GM12891 (cell line): ENCODE measurements around the gene VEZT.

ENCODE experiments used
- DNase-seq: peaks from one replicate; pipeline ENCODE4 v3.0.0; 2011; ENCODE audit warnings: low spot score; ENCODE audit not compliant: insufficient read length
- FAIRE-seq: peaks from 2 replicates; lab custom pipeline; 2011; peaks lifted over from hg19 to GRCh38; lab: Jason Lieb, UNC
- PAX5 ChIP-seq: IDR thresholded peaks from 2 replicates; pipeline ENCODE4 v1.6.1; 2011; ENCODE audit warnings: low read length, moderate library complexity, mild to moderate bottlenecking; ENCODE audit not compliant: insufficient read depth, severe bottlenecking
- POLR2A ChIP-seq: IDR thresholded peaks from 2 replicates; pipeline ENCODE4 v1.6.1; 2011; ENCODE audit warnings: low read depth, low read length, control low read depth
- POLR2AphosphoS5 ChIP-seq: IDR thresholded peaks from 2 replicates; pipeline ENCODE4 v1.6.1; 2011; ENCODE audit warnings: low read depth, low read length, control low read depth
- POU2F2 ChIP-seq: IDR thresholded peaks from 2 replicates; pipeline ENCODE4 v1.6.1; 2011; ENCODE audit warnings: low read depth, mild to moderate bottlenecking, control low read depth, low read length, moderate library complexity
- SPI1 ChIP-seq: IDR thresholded peaks from 2 replicates; pipeline ENCODE4 v1.6.1; 2011; ENCODE audit warnings: low read depth, low read length, control low read depth
- TAF1 ChIP-seq: IDR thresholded peaks from 2 replicates; pipeline ENCODE4 v1.6.1; 2011; ENCODE audit warnings: low read depth, low read length, control low read depth

Gene VEZT

GRCh38 chr12:95253386-95253785, 35.8 kb downstream of the VEZT start:
- TF ChIP-seq PAX5: no peak
- no peak for TF ChIP-seq SPI1
- TF ChIP-seq POU2F2: no peak
- TF ChIP-seq TAF1: no peak
- TF ChIP-seq POLR2AphosphoS5: no peak
- TF ChIP-seq POLR2A: no peak
- DNase-seq: no peak
- no peak for FAIRE-seq

- DNase-seq (no peak), FAIRE-seq (no peak)
- no peak for TF ChIP-seq PAX5
- no peak for TF ChIP-seq POU2F2
- no peak for TF ChIP-seq SPI1
- no peak for TF ChIP-seq POLR2AphosphoS5
Measured at GRCh38 chr12:95257541-95257940, 39.9 kb downstream of the VEZT start.

DNA sequence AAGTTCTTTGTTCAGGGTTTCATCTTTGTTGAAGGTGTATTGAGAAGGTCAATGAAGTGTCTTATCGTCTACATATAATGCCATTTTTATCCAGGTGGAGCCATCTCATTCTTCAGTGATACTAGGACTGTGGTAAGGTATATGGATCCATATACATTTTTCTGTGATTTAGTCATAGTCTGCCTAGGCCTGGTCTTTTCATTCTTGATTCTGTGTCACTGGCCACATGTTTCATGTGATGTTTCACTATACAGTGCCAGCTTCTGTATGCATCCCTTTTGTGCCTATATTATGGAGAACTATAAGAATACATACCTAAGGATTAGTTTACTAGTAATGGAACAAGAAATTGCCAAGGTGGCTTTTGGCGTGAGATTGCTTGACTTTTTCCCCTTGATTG, 40.5 kb downstream of the VEZT start:
- TF ChIP-seq SPI1 (no peak), POLR2A (no peak), POU2F2 (no peak), PAX5 (no peak), TAF1 (no peak), POLR2AphosphoS5 (no peak)
- FAIRE-seq (no peak), DNase-seq (no peak)

- TF ChIP-seq SPI1: no peak
- no peak for TF ChIP-seq POLR2AphosphoS5
- TF ChIP-seq POU2F2: no peak
- no peak for TF ChIP-seq TAF1
- TF ChIP-seq POLR2A: no peak
- TF ChIP-seq PAX5: no peak
- DNase-seq: no peak
- no peak for FAIRE-seq
Measured at GRCh38 chr12:95258803-95259202, 41.2 kb downstream of the VEZT start.

GRCh38 chr12:95259368-95259767, 41.8 kb downstream of the VEZT start:
- no peak for TF ChIP-seq TAF1
- no peak for TF ChIP-seq POU2F2
- TF ChIP-seq POLR2AphosphoS5: no peak
- no peak for TF ChIP-seq PAX5
- TF ChIP-seq SPI1: no peak
- TF ChIP-seq POLR2A: no peak
- FAIRE-seq (no peak), DNase-seq (no peak)

DNA sequence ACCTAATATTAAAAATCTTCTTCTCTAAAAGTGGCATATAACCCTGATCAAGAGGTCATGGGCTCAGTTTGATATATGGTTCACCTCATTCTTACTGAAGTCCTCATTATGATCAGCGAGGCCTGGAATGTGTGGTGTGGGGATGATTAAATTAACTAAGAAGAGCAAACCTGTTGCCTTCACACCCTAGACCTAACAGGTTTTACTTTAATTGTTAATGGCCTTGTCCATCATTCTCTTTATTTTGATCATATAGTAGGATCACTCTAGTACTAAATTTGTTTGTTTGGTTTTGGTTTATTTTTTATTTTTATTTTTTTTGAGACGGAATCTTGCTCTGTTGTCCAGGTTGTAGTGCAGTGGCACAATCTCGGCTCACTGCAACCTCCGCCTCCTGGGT, 43.5 kb downstream of the VEZT start:
- no peak for DNase-seq
- FAIRE-seq: no peak
- no peak for TF ChIP-seq POU2F2
- no peak for TF ChIP-seq POLR2A
- TF ChIP-seq POLR2AphosphoS5: no peak
- no peak for TF ChIP-seq SPI1
- TF ChIP-seq TAF1: no peak
- TF ChIP-seq PAX5: no peak

- TF ChIP-seq SPI1: no peak
- FAIRE-seq (no peak), DNase-seq (no peak)
Measured at GRCh38 chr12:95262808-95263207, 45.2 kb downstream of the VEZT start.

DNA sequence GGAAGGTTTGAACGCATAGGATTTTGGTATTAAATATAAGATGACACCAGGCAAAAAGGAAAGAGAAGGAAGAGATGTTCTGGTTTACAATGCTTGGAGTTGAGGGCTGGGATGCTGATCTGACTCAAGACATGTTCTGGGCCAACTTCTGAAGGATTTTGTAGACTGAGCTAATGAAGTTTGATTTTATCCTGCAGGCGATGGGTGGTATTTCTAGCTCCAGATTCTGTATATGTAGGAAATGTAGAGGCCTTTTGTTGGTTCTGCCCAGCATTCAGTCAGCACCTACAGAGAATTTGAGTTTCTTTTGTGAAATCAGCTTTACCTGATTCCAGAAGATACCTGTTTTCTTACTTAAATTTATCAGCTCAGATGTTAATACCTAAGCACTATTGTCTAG, 48.2 kb downstream of the VEZT start:
- TF ChIP-seq POU2F2 (no peak), POLR2A (no peak), TAF1 (no peak), POLR2AphosphoS5 (no peak), SPI1 (no peak), PAX5 (no peak)
- FAIRE-seq (no peak), DNase-seq (no peak)

DNA sequence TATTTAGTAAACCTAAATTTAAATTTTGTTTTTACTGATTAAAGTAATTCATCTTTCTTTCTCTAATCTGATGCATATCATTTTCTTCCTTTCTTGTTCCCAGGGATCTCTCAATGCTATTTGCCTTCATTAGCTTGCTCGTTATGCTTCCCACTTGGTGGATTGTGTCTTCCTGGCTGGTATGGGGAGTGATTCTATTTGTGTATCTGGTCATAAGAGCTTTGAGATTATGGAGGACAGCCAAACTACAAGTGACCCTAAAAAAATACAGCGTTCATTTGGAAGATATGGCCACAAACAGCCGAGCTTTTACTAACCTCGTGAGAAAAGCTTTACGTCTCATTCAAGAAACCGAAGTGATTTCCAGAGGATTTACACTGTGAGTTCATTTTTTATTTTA, 48.6 kb downstream of the VEZT start:
- no peak for DNase-seq
- TF ChIP-seq POLR2A (no peak), POU2F2 (no peak), PAX5 (no peak), SPI1 (no peak), TAF1 (no peak), POLR2AphosphoS5 (no peak)
- no peak for FAIRE-seq

GRCh38 chr12:95269892-95270291, 52.3 kb downstream of the VEZT start:
- no peak for FAIRE-seq
- DNase-seq: no peak
- TF ChIP-seq PAX5 (no peak), POU2F2 (no peak)

DNA sequence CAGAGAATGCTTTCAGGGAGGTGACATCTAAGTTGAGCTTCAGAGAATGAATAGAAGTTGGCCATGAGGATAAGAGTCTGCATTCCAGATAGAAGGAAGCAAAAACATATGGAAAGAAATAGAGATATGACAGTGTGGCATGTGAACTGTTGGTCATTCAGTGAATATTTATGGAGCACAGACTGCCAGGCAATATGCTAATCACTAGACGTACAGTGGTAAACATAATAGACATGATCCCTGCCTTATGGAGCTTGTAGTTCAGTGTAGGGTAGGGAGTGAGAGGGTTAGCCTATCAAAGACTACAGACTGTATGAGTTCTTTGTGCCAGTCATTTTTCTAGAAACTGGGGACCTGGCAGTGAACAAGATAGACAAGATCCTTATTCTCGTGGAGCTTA, 53.9 kb downstream of the VEZT start:
- DNase-seq (no peak), FAIRE-seq (no peak)
- TF ChIP-seq POLR2AphosphoS5: no peak
- TF ChIP-seq SPI1: no peak
- TF ChIP-seq POLR2A: no peak
- TF ChIP-seq TAF1: no peak
- no peak for TF ChIP-seq PAX5
- TF ChIP-seq POU2F2: no peak
